Suprapubic skin (tissue), 4 donors: Measurements from ENCODE around the gene LRRC75B. TPM values are rescaled to one million over a fixed set of nuclear protein-coding genes. Genes with fewer than 3 reads are reported as not detected.
A peak's percentile ranks its signal among the peaks of the same experiment; 100 is the strongest.
"Not testable (repeated sequence)": the region's sequence is repeated elsewhere in the genome, so short reads cannot be mapped to it uniquely, and the experiment has no call there.

ENCODE experiments used
- DNase-seq, 2 donors: peaks; one replicate each; pipeline ENCODE4 v3.0.0-alpha.2; 2019; ENCODE audit warnings: low spot score in 2 of 2
- H3K27ac ChIP-seq: fragments of 200-600 bp; sonication (generic); one replicate; pipeline ENCODE4 v1.5.1; 2019
- H3K27me3 ChIP-seq: fragments of 200-600 bp; sonication (generic); one replicate; pipeline ENCODE4 v1.5.1; 2019
- H3K36me3 ChIP-seq: fragments of 200-600 bp; sonication (generic); one replicate; pipeline ENCODE4 v1.5.1; 2019
- H3K4me1 ChIP-seq: fragments of 200-600 bp; sonication (generic); one replicate; pipeline ENCODE4 v1.5.1; 2019
- H3K4me3 ChIP-seq: fragments of 200-600 bp; sonication (generic); one replicate; pipeline ENCODE4 v1.5.1; 2019; ENCODE audit warnings: mild to moderate bottlenecking
- H3K9me3 ChIP-seq: fragments of 200-600 bp; sonication (generic); one replicate; pipeline ENCODE4 v1.5.1; 2019
- EP300 ChIP-seq: sonication (generic); formaldehyde crosslinking; IDR thresholded peaks from one replicate; pipeline ENCODE4 v1.6.1; 2017; ENCODE audit warnings: antibody characterized with exemption
- POLR2A ChIP-seq, 2 donors: fragments of 450-650 bp; IDR thresholded peaks; one replicate each; pipeline ENCODE4 v1.6.1; 2017; ENCODE audit warnings: antibody characterized with exemption in 2 of 2, mild to moderate bottlenecking in 2 of 2, moderate library complexity in 2 of 2
- POLR2AphosphoS5 ChIP-seq, 3 donors: sonication (generic); formaldehyde crosslinking; IDR thresholded peaks; one replicate each; pipeline ENCODE4 v1.6.1; 2017; ENCODE audit warnings: antibody characterized with exemption in 3 of 3
- WGBS: methylation state at CpG from one replicate; pipeline ENCODE4 v1.1.5; 2018; 5-methylcytosine and 5-hydroxymethylcytosine counted together
- total RNA-seq, 4 donors: library from RNA; depleted of rRNA; stranded (reverse); fragments of >200 nt; gene quantifications; one replicate each; pipeline ENCODE4 v1.1.0, GENCODE V29; 2016
- TF ChIP-seq, protein P1 (sequence below), 2 donors: fragments of 200-600 bp in 1 of 2; fragments of 450-650 bp in 1 of 2; sonication (generic) in 1 of 2; IDR thresholded peaks; one replicate each; pipeline ENCODE4 v1.5.1; 2016 to 2019; ENCODE audit warnings: antibody characterized with exemption in 2 of 2, mild to moderate bottlenecking in 1 of 2, moderate library complexity in 1 of 2

Gene LRRC75B
- total RNA-seq, 4 donors from 2014 or later: 10.9 to 24.4 (median 14.0) TPM

- H3K27me3 ChIP-seq: no peaks in the 10 kb centered on the region
- TF ChIP-seq EP300: no peak
- TF ChIP-seq, protein P1, sequence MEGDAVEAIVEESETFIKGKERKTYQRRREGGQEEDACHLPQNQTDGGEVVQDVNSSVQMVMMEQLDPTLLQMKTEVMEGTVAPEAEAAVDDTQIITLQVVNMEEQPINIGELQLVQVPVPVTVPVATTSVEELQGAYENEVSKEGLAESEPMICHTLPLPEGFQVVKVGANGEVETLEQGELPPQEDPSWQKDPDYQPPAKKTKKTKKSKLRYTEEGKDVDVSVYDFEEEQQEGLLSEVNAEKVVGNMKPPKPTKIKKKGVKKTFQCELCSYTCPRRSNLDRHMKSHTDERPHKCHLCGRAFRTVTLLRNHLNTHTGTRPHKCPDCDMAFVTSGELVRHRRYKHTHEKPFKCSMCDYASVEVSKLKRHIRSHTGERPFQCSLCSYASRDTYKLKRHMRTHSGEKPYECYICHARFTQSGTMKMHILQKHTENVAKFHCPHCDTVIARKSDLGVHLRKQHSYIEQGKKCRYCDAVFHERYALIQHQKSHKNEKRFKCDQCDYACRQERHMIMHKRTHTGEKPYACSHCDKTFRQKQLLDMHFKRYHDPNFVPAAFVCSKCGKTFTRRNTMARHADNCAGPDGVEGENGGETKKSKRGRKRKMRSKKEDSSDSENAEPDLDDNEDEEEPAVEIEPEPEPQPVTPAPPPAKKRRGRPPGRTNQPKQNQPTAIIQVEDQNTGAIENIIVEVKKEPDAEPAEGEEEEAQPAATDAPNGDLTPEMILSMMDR (IDR thresholded peaks at IDR 0.05): no peak
- TF ChIP-seq POLR2A (IDR thresholded peaks at IDR 0.05): no peak
- no peak for TF ChIP-seq POLR2AphosphoS5 (IDR thresholded peaks at IDR 0.05)
- no peak overlapping the region for H3K4me3 ChIP-seq
- peak in 1 of 2 donors; percentile 62 for DNase-seq
- H3K9me3 ChIP-seq: no peaks in the 10 kb centered on the region
- peaks cover 25% of the 10 kb centered on the region for H3K4me1 ChIP-seq
- H3K36me3 ChIP-seq: no peaks in the 10 kb centered on the region
- 70% methylated on average over 8 of the region's 12 CpGs for WGBS
- H3K27ac ChIP-seq: no peak overlapping the region
Observed at GRCh38 chr22:24601217-24602104, 8.6 kb upstream of the LRRC75B start.

DNA sequence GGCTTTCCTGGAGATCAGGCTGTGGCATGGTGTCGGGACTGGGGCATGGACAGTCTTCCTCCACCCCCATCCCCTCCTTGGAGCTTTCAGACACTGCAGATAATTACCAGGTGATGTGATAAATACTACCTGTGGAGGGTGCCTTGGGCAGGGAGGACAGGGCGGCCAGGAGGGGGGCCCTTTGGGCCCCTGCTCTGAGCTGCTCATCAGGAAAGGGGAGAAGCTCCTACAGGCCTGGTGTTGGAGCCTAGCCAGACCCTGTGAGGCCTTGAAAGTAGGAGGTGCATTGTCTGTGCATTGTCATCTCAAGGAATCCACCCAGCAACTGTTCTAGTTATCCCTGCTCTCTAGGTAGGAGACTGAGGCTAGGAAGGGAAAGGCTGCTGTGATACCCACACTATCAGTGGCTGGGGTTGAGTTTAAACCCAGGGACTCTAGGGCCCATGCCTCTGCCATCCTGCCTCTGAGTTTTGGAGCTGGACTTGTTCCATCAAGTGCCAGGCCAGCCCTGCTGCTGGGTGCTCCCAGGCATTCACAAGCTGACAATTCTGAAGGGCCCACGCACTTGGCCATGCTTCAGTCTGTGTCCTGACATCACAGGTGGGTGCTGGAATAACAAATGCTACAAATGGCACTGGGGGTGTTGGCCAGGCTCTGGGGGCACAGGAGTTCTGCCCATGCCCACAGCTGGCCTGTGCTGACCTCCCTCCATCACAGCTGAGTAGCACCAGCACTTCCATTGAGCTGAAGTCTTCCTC, 7.3 kb upstream of the LRRC75B start:
- not testable (repeated sequence) for DNase-seq, H3K36me3 ChIP-seq, H3K4me3 ChIP-seq, H3K9me3 ChIP-seq, H3K27me3 ChIP-seq, H3K27ac ChIP-seq
- WGBS: 68% methylated on average over 2 of the region's 3 CpGs
- H3K4me1 ChIP-seq: peaks cover 25% of the 10 kb centered on the region

DNA sequence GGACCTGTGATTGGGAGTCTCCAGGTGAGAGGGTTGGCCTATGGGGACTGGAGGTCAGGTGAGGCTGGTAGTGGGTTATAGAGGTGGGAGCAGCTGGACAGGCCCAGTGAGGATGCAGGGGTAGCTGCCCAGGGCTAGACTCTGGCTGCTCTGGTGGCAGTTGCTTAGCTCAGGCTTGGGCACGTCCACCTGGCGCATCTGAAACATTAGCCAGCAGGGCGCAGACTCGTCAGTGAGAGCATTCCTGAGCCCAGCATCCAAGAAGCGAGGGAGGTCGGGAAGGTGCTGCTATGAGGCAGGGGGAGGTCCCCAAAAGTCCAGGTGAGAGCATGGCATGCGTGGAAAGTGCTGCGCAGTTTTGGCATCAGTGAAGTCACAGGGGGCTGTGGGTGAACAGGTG, 6.6 kb upstream of the LRRC75B start:
- no peak for TF ChIP-seq EP300
- TF ChIP-seq POLR2A (IDR thresholded peaks at IDR 0.05): no peak
- TF ChIP-seq POLR2AphosphoS5 (IDR thresholded peaks at IDR 0.05): no peak
- TF ChIP-seq, protein P1 (IDR thresholded peaks at IDR 0.05): no peak
- DNase-seq: no peak
- peaks cover 31% of the 10 kb centered on the region for H3K4me1 ChIP-seq
- no peaks in the 10 kb centered on the region for H3K36me3 ChIP-seq
- no peak overlapping the region for H3K27ac ChIP-seq
- H3K9me3 ChIP-seq: no peaks in the 10 kb centered on the region
- WGBS: 61% methylated on average over 6 of the region's 8 CpGs
- no peak overlapping the region for H3K4me3 ChIP-seq
- no peaks in the 10 kb centered on the region for H3K27me3 ChIP-seq

- H3K27ac ChIP-seq, H3K36me3 ChIP-seq, H3K27me3 ChIP-seq, H3K9me3 ChIP-seq, DNase-seq, H3K4me3 ChIP-seq: not testable (repeated sequence)
- 81% methylated on average over 9 of the region's 9 CpGs for WGBS
- peaks cover 40% of the 10 kb centered on the region for H3K4me1 ChIP-seq
Observed at GRCh38 chr22:24597076-24597475, 4.2 kb upstream of the LRRC75B start.

- no peaks in the 10 kb centered on the region for H3K36me3 ChIP-seq
- no peak for DNase-seq
- peaks cover 36% of the 10 kb centered on the region for H3K4me1 ChIP-seq
- TF ChIP-seq POLR2AphosphoS5 (IDR thresholded peaks at IDR 0.05) (no peak), EP300 (no peak)
- TF ChIP-seq, protein P1 (IDR thresholded peaks at IDR 0.05): no peak
- H3K27me3 ChIP-seq: no peaks in the 10 kb centered on the region
- no peak overlapping the region for H3K4me3 ChIP-seq
- H3K9me3 ChIP-seq: no peaks in the 10 kb centered on the region
- H3K27ac ChIP-seq: no peak overlapping the region
- WGBS: 98% methylated on average over 4 of the region's 4 CpGs
Observed at GRCh38 chr22:24595863-24596262, 3.0 kb upstream of the LRRC75B start.

GRCh38 chr22:24595228-24595627, 2.4 kb upstream of the LRRC75B start:
- no peaks in the 10 kb centered on the region for H3K36me3 ChIP-seq
- H3K4me1 ChIP-seq: peaks cover 36% of the 10 kb centered on the region
- H3K4me3 ChIP-seq: no peak overlapping the region
- no peak for DNase-seq
- no peaks in the 10 kb centered on the region for H3K9me3 ChIP-seq
- TF ChIP-seq POLR2A (IDR thresholded peaks at IDR 0.05) (no peak), POLR2AphosphoS5 (IDR thresholded peaks at IDR 0.05) (no peak), EP300 (no peak)
- TF ChIP-seq, protein P1 (IDR thresholded peaks at IDR 0.05): no peak
- H3K27ac ChIP-seq: peak overlapping the region; percentile 31
- WGBS: no CpG with 5 or more reads among the region's 6 CpGs
- H3K27me3 ChIP-seq: no peaks in the 10 kb centered on the region
